BLaER1 (cell line): Measurements from ENCODE around the gene TDRD7.
A peak's percentile ranks its signal among the peaks of the same experiment; 100 is the strongest.

Experiments
- H3K27ac ChIP-seq: shearing (Covaris generic); formaldehyde crosslinking; 2 replicates; pipeline ENCODE4 v1.8.1; 2022
- H3K27me3 ChIP-seq: shearing (Covaris generic); formaldehyde crosslinking; 2 replicates; pipeline ENCODE4 v1.8.1; 2022
- H3K36me3 ChIP-seq: shearing (Covaris generic); formaldehyde crosslinking; 2 replicates; pipeline ENCODE4 v1.8.1; 2022
- H3K4me1 ChIP-seq: shearing (Covaris generic); formaldehyde crosslinking; 2 replicates; pipeline ENCODE4 v1.8.1; 2022
- H3K4me2 ChIP-seq: shearing (Covaris generic); formaldehyde crosslinking; 2 replicates; pipeline ENCODE4 v1.8.1; 2022
- H3K4me3 ChIP-seq: shearing (Covaris generic); formaldehyde crosslinking; 2 replicates; pipeline ENCODE4 v1.8.1; 2022
- H3K9ac ChIP-seq: shearing (Covaris generic); formaldehyde crosslinking; 2 replicates; pipeline ENCODE4 v1.8.1; 2022
- H3K9me3 ChIP-seq: shearing (Covaris generic); formaldehyde crosslinking; 2 replicates; pipeline ENCODE4 v1.8.1; 2022
- H4K20me1 ChIP-seq: shearing (Covaris generic); formaldehyde crosslinking; 2 replicates; pipeline ENCODE4 v1.8.1; 2022
- Cebpa-rat ChIP-seq: shearing (Covaris generic); IDR thresholded peaks from 2 replicates; pipeline ENCODE4 v1.8.1; 2022

The TDRD7 gene

DNA sequence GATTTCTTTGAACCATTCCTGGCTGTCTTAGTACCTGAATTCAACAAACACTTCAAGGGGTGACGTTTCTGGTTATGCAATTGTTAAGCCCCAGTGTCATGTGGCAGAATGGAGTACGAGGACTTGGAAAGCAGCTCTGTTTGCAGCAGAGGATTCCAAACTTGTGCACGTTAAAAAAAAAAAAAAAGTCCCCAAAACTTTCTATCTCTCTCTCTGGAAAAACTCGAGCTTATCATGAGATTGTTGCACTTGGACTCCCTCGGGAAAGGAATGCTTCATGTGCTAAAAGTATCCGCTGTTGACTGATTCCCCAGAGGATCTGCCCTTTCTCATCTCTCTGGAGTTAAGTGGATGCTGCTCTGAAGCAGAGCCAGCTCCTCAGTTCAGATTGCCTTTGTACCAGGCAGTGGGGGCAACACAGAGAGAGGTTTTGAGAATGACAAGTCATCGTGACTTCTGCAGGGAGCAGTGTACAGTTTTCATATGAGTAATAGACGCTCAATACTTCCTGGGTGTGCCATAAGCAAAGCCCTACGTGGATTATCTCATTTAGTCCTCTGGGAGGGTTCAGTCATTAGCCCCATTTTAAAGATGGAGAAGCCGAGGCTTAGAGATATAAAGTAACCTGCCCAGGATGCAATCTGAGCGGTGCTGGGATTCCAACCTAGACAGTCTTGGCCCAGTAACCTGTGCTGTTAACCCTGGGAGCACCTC, 117.6 kb downstream of the TDRD7 start:
- no peak for TF ChIP-seq Cebpa-rat
- H3K27me3 ChIP-seq, result peaks cover 6% of the 10 kb centered on the region; the same call in 1 of the 2 replicates
- H3K4me2 ChIP-seq, result peak overlapping the region; percentile 15
- H3K9ac ChIP-seq, result no peak overlapping the region
- no peak overlapping the region for H3K27ac ChIP-seq
- peaks cover 8% of the 10 kb centered on the region for H3K4me1 ChIP-seq
- no peaks in the 10 kb centered on the region for H3K36me3 ChIP-seq
- no peaks in the 10 kb centered on the region for H3K9me3 ChIP-seq
- H4K20me1 ChIP-seq, result no peaks in the 10 kb centered on the region
- no peak overlapping the region for H3K4me3 ChIP-seq

DNA sequence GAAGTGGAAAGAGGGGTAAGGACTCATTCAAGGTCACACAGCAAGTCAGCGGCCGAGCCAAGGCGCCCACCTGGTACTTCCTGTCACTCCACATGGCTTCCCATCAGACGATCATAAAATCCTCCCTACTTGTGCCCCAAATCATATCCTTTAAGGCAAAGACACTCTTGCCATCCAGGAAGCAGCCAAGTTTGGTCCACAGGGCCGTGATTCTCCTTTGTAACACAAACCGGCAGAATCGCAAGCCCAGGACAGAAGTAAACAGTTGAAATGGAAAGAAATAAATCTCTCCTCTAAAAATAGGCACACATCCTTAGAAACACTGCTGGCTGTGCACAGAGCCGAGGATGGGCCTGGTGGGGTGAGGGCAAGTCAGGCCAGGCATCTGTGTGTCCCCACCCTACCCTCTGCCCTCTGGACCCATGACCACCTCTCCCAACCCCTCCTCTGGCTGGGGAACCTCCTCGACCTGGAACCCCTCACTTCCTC, 120.0 kb downstream of the TDRD7 start:
- Histone ChIP-seq H3K27me3 (peaks cover 6% of the 10 kb centered on the region; the same call in 1 of the 2 replicates), H3K4me3 (no peak overlapping the region), H3K9ac (no peak overlapping the region), H3K4me2 (no peak overlapping the region), H3K9me3 (no peaks in the 10 kb centered on the region), H3K4me1 (peaks cover 8% of the 10 kb centered on the region), H3K36me3 (no peaks in the 10 kb centered on the region), H3K27ac (no peak overlapping the region), H4K20me1 (no peaks in the 10 kb centered on the region)
- TF ChIP-seq Cebpa-rat, result no peak

DNA sequence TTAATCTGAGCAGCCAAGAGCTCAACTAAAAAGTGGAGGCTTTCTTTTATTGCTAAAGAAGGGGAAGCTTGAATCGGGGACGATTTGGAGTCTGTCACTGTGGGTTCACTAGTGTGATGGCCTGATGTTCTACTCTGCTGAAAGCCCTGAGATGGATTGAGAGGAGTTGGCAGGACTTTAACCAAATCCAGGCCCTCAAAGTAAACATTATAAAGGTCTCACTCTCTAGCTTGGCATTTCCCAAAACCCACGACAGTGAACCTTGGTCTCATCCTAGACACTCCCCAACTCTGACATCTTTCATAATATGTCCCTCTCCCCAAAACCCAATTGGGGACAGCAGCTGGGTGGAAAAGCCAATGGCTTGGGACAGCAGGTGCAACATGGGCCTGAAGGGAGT, 122.3 kb downstream of the TDRD7 start:
- H3K4me1 ChIP-seq, result peaks cover 7% of the 10 kb centered on the region
- H3K4me3 ChIP-seq, result no peak overlapping the region
- H3K27me3 ChIP-seq, result no peaks in the 10 kb centered on the region
- H3K9ac ChIP-seq, result no peak overlapping the region
- no peaks in the 10 kb centered on the region for H3K9me3 ChIP-seq
- no peak overlapping the region for H3K27ac ChIP-seq
- TF ChIP-seq Cebpa-rat, result no peak
- no peak overlapping the region for H3K4me2 ChIP-seq
- no peaks in the 10 kb centered on the region for H3K36me3 ChIP-seq
- no peaks in the 10 kb centered on the region for H4K20me1 ChIP-seq

DNA sequence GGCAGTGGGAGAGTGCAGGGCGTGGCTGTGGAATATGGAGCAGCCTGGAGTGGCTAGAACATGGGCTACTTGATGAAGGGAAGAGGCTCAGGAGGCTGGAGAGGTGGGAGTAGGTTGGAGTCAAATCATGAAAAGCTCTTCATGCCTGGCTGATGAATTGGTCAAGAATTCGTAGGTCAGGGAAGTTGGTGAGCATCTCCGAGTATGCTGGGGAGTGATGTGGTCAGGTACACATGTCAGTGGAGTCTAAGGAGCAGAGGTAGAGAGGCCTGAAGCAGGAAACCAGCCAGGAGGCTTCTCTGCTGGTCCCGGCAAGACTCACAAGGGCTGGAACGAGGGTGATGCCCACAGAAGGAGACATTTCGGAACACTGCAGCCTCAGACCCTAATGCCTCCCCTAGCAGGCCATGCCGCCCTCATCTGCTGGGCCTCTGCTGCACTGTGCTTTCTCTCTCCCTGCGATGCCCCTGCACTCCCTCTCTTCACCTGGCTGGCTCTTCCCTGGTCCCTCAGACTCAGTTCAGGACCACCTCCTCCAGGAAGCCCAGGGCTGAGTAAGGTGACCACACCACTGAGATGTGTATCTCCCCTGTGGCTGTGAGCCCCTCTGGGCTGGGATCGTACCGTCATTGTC, 123.2 kb downstream of the TDRD7 start:
- Histone ChIP-seq H3K27me3 (no peaks in the 10 kb centered on the region), H3K9me3 (no peaks in the 10 kb centered on the region), H3K4me3 (no peak overlapping the region), H3K36me3 (no peaks in the 10 kb centered on the region), H3K27ac (no peak overlapping the region), H3K4me1 (no peaks in the 10 kb centered on the region), H3K4me2 (no peak overlapping the region), H3K9ac (no peak overlapping the region), H4K20me1 (no peaks in the 10 kb centered on the region)
- TF ChIP-seq Cebpa-rat, result no peak

DNA sequence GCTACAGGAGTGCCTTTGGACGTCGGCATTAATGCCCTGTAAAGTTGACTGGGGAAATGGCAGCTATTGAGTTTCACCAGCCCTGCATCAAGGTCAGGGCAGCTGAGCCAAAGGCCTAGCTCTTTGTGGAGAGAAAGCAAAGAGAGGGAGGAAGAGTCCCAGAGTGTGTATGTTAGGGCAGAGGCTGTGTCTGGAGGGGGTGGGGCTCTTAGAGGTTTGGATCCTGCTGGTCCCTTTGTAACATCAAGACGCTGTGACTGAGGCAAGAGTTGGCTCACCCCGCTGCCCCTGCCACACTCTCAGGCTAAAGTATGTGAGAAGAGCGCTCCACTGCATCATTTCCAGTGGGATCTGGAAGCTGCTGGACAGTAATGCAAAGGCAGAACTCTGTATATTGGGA, 123.9 kb downstream of the TDRD7 start:
- Histone ChIP-seq H3K9me3 (no peaks in the 10 kb centered on the region), H3K9ac (no peak overlapping the region), H3K27me3 (no peaks in the 10 kb centered on the region), H3K4me3 (no peak overlapping the region), H4K20me1 (no peaks in the 10 kb centered on the region), H3K27ac (no peak overlapping the region), H3K36me3 (no peaks in the 10 kb centered on the region), H3K4me1 (no peaks in the 10 kb centered on the region), H3K4me2 (no peak overlapping the region)
- no peak for TF ChIP-seq Cebpa-rat

DNA sequence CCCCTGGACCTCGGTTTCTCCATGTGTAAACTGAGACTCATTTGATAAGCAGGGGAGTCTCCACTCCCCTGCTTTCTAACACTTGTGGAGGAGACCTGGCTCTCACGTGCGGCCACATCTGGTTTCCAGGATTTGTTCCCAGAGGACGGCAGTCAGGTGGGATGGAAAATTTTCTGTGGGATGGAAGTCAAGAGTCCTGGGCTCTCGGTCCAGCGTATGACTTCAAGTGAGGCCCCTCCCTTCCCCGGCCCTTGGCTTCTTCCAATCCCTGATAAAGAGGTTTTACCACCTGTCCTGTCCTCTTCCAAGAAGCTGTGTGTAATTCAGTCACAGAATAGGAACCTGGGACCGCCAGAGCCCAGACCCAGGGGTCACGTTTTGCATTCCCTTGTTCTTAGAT, 124.6 kb downstream of the TDRD7 start:
- no peak for TF ChIP-seq Cebpa-rat
- no peaks in the 10 kb centered on the region for H4K20me1 ChIP-seq
- no peak overlapping the region for H3K4me3 ChIP-seq
- no peak overlapping the region for H3K9ac ChIP-seq
- H3K27ac ChIP-seq, result no peak overlapping the region
- H3K9me3 ChIP-seq, result no peaks in the 10 kb centered on the region
- no peaks in the 10 kb centered on the region for H3K4me1 ChIP-seq
- no peaks in the 10 kb centered on the region for H3K36me3 ChIP-seq
- H3K4me2 ChIP-seq, result no peak overlapping the region
- H3K27me3 ChIP-seq, result no peaks in the 10 kb centered on the region

DNA sequence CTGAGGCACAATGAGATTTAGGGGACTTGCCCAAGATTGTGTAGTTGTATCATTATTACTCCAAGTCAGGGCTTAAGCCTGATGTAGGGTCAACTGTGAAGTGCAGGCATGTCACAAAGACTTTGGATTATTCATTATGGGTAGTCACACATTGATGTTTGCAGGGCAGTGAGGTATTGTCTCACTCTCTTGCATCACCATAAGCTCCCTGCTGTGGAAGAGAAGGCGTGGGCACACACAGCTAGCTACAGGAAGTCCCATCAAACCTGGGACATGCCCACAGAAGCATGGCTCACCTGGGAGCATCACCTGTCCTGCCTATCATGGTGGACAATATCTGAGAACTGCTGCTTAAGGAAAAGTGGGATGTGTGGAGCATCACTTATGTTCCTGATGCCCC, 131.7 kb downstream of the TDRD7 start:
- no peak overlapping the region for H3K9ac ChIP-seq
- no peaks in the 10 kb centered on the region for H3K4me1 ChIP-seq
- no peaks in the 10 kb centered on the region for H4K20me1 ChIP-seq
- H3K4me3 ChIP-seq, result no peak overlapping the region
- H3K9me3 ChIP-seq, result no peaks in the 10 kb centered on the region
- H3K27ac ChIP-seq, result no peak overlapping the region
- no peak overlapping the region for H3K4me2 ChIP-seq
- TF ChIP-seq Cebpa-rat, result no peak
- H3K36me3 ChIP-seq, result no peaks in the 10 kb centered on the region
- H3K27me3 ChIP-seq, result no peaks in the 10 kb centered on the region

DNA sequence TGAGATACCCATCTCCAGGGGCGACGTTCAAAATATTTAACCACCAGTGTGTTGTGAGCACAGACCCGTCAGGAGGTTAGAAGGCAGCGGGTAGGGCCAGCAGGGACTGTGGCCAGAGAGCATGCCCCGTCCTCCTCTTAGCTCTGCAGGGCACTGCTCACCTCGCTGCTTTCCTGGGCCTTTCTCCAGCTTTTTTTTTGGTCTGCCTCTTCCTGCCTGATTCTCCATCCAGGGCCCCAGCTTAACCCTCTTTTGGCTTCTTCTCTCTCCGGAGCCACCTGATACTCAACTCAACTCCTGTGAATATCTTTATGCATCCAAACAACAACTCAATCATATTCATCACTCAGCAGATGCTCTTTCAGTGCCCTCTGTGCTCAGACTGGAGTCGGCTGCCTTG, 133.6 kb downstream of the TDRD7 start:
- Histone ChIP-seq H3K36me3 (no peaks in the 10 kb centered on the region), H3K4me3 (no peak overlapping the region), H3K9me3 (no peaks in the 10 kb centered on the region), H3K4me1 (no peaks in the 10 kb centered on the region), H3K27me3 (no peaks in the 10 kb centered on the region), H3K27ac (no peak overlapping the region), H3K9ac (no peak overlapping the region), H4K20me1 (no peaks in the 10 kb centered on the region), H3K4me2 (no peak overlapping the region)
- no peak for TF ChIP-seq Cebpa-rat
